GM10266 (cell line): ENCODE results near the gene OTUD5.
"Not testable (repeated sequence)": the region's sequence is repeated elsewhere in the genome, so short reads cannot be mapped to it uniquely, and the experiment has no call there.

Experiments
- DNase-seq: peaks from one replicate; pipeline ENCODE4 v3.0.0; 2012; ENCODE audit errors: extremely low spot score
- CTCF ChIP-seq: IDR thresholded peaks from 2 replicates; pipeline ENCODE4 v1.5.1; 2012; ENCODE audit warnings: mild to moderate bottlenecking, low read depth; ENCODE audit not compliant: control insufficient read depth, insufficient read depth; ENCODE audit errors: missing control alignments

Gene OTUD5

DNA sequence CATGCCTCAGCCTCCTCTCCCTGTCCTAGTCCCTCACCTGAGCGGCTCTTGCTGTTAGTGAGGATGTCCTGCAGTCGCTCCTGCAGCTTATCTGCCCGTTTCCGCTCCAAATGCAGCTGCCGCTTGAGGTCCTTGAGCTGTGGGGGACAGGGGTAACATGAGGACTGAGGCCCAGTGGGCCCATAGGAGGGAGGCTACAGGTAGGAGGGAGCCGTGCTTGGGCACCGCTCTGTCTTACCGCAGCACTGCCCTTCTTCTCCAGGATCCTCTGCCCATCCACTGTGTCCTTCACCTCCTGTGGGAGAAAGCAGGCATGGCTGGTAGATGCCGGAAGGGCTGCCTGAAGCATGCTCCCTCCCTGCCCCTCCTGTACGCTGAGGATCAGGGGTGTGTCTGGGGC, 23.8 kb upstream of the OTUD5 start:
- no peak for TF ChIP-seq CTCF
- no peak for DNase-seq

DNA sequence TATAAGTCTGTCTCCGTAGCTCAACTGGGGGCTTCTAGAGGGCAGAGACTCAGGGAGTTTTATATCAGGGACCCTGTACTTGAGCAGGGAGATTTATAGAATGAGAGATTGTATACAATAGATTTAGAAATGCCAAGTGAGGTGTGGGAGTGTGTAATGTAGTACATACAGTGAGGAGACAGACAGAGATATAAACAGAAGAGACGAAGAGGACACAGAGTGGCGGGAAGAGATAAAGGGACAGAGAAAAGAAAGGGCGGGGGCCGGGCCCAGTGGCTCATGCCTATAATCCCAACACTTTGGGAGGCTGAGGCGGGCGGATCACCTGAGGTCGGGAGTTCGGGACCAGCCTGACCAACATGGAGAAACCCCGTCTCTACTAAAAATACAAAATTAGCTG, 22.9 kb upstream of the OTUD5 start:
- DNase-seq = not testable (repeated sequence)

- TF ChIP-seq CTCF = no peak
- DNase-seq = no peak
These were observed 20.8 kb upstream of the OTUD5 start for GRCh38 chrX:48978226-48978625.

- no peak for DNase-seq
- TF ChIP-seq CTCF = no peak
These were observed 18.7 kb upstream of the OTUD5 start for GRCh38 chrX:48976086-48976485.

- no peak for TF ChIP-seq CTCF
- no peak for DNase-seq
These were observed 18.1 kb upstream of the OTUD5 start for GRCh38 chrX:48975541-48975940.

- TF ChIP-seq CTCF = no peak
- DNase-seq = no peak
These were observed 17.6 kb upstream of the OTUD5 start for GRCh38 chrX:48975041-48975440.

DNA sequence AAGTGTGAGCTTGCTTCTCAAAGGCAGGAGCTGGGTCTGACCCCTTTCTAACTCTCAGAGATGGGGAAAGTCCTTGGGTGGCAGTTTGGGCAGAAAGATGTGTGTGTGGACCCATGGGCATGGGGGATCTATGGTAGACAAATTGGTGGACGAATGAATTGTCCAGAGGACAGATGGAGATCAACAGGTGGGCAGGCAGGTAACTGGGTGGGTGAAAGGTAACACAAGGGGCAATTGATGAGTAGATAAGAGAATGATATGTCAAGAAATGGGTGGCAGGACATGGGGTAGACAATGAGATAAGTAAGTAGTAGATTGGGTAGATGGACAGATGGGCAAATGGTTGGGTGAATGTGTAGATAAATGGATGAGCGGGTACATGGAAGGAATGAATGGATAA, 17.2 kb upstream of the OTUD5 start:
- no peak for DNase-seq
- TF ChIP-seq CTCF = no peak

- TF ChIP-seq CTCF = no peak
- no peak for DNase-seq
These were observed 16.6 kb upstream of the OTUD5 start for GRCh38 chrX:48974033-48974432.
